Lower lobe of right lung (tissue), 2 donors: ENCODE data around the gene NOP14. TPM values are rescaled to one million over a fixed set of nuclear protein-coding genes. Genes with fewer than 3 reads are reported as not detected.
"Not testable (repeated sequence)": the region's sequence is repeated elsewhere in the genome, so short reads cannot be mapped to it uniquely, and the experiment has no call there.

Experiments used
- ATAC-seq, 2 donors: fragments of 200-7000 bp; cut with Tn5 transposase; one replicate each; pipeline ENCODE4 v1.9.1; 2020 to 2022; ENCODE audit warnings: mild to moderate bottlenecking in 2 of 2, moderate library complexity in 2 of 2
- DNase-seq: peaks from one replicate; pipeline ENCODE4 v3.0.0-alpha.2; 2020
- H3K27ac ChIP-seq: fragments of 200-600 bp; one replicate; pipeline ENCODE4 v1.8.0; 2022
- H3K27me3 ChIP-seq: fragments of 200-600 bp; one replicate; pipeline ENCODE4 v1.8.0; 2022; ENCODE audit warnings: low read depth
- H3K36me3 ChIP-seq: fragments of 200-600 bp; one replicate; pipeline ENCODE4 v1.8.0; 2022; ENCODE audit warnings: mild to moderate bottlenecking
- H3K4me1 ChIP-seq: fragments of 200-600 bp; one replicate; pipeline ENCODE4 v1.8.0; 2022
- H3K4me3 ChIP-seq: fragments of 200-600 bp; one replicate; pipeline ENCODE4 v1.8.0; 2022; ENCODE audit warnings: mild to moderate bottlenecking
- H3K9me3 ChIP-seq: fragments of 200-600 bp; one replicate; pipeline ENCODE4 v1.8.0; 2022
- CTCF ChIP-seq: fragments of 200-600 bp; IDR thresholded peaks from one replicate; pipeline ENCODE4 v1.8.0; 2022; ENCODE audit warnings: antibody characterized with exemption, mild to moderate bottlenecking
- intact Hi-C: fragments of 100-400 bp; cut with DNase I; formaldehyde crosslinking; loops from one replicate; pipeline ENCODE4 v1.11.0; 2022
- total RNA-seq: library from RNA; stranded (reverse); fragmentation: NEBNext Ultra II Directional; extraction: Animal tissue kit (Norgen Biotek cat#: 25700); gene quantifications from one replicate; pipeline ENCODE4 v1.2.1, GENCODE V29; 2021
- donor health status: DM: no; HTN: yes; CAD: no; lungs with severe emphysema.

The NOP14 gene
- total RNA-seq, 1 donor from 2014 or later = 20.7 TPM

GRCh38 chr4:2940267-2941137, 22.7 kb downstream of the NOP14 start:
- no peak overlapping the region for H3K4me3 ChIP-seq
- peaks cover 90% of the 10 kb centered on the region for H3K36me3 ChIP-seq
- no peaks in the 10 kb centered on the region for H3K27me3 ChIP-seq
- no peaks in the 10 kb centered on the region for H3K9me3 ChIP-seq
- TF ChIP-seq CTCF = no peak
- no peak for ATAC-seq
- DNase-seq = no peak
- H3K4me1 ChIP-seq = peaks cover 20% of the 10 kb centered on the region
- intact Hi-C loops = no loop called here
- no peak overlapping the region for H3K27ac ChIP-seq

GRCh38 chr4:2939383-2940243, 23.6 kb downstream of the NOP14 start:
- Histone ChIP-seq H3K27me3 (no peaks in the 10 kb centered on the region), H3K4me1 (peaks cover 26% of the 10 kb centered on the region), H3K36me3 (peaks cover 82% of the 10 kb centered on the region), H3K9me3 (no peaks in the 10 kb centered on the region), H3K4me3 (no peak overlapping the region), H3K27ac (no peak overlapping the region)
- no peak for DNase-seq
- no peak for ATAC-seq
- no peak for TF ChIP-seq CTCF
- intact Hi-C loops = no loop called here

GRCh38 chr4:2938906-2939305, 24.3 kb downstream of the NOP14 start:
- ATAC-seq (no peak), DNase-seq (no peak)
- intact Hi-C loops = no loop called here
- TF ChIP-seq CTCF = no peak
- no peak overlapping the region for H3K4me3 ChIP-seq
- H3K27me3 ChIP-seq = no peaks in the 10 kb centered on the region
- H3K9me3 ChIP-seq = no peaks in the 10 kb centered on the region
- peaks cover 75% of the 10 kb centered on the region for H3K36me3 ChIP-seq
- peaks cover 26% of the 10 kb centered on the region for H3K4me1 ChIP-seq
- no peak overlapping the region for H3K27ac ChIP-seq

GRCh38 chr4:2938411-2938810, 24.8 kb downstream of the NOP14 start:
- H3K9me3 ChIP-seq, ATAC-seq, DNase-seq, intact Hi-C loops, H3K27me3 ChIP-seq, H3K4me3 ChIP-seq, H3K27ac ChIP-seq: not testable (repeated sequence)
- peaks cover 70% of the 10 kb centered on the region for H3K36me3 ChIP-seq
- H3K4me1 ChIP-seq = peaks cover 31% of the 10 kb centered on the region

GRCh38 chr4:2937986-2938385, 25.2 kb downstream of the NOP14 start:
- TF ChIP-seq CTCF = no peak

More at GRCh38 chr4:2937986-2938385, 25.2 kb downstream of the NOP14 start:
- intact Hi-C loops = no loop called here
- Histone ChIP-seq H3K4me3 (no peak overlapping the region), H3K36me3 (peaks cover 65% of the 10 kb centered on the region), H3K9me3 (no peaks in the 10 kb centered on the region), H3K27me3 (no peaks in the 10 kb centered on the region), H3K4me1 (peaks cover 35% of the 10 kb centered on the region), H3K27ac (peak overlapping the region; percentile 63)
- no peak for ATAC-seq
- no peak for DNase-seq
